Small intestine (tissue), 7 donors: Measurements from ENCODE around the gene COL26A1. TPM values are rescaled to one million over a fixed set of nuclear protein-coding genes. Genes with fewer than 3 reads are reported as not detected.
A peak's percentile ranks its signal among the peaks of the same experiment; 100 is the strongest.
"Not testable (repeated sequence)": the region's sequence is repeated elsewhere in the genome, so short reads cannot be mapped to it uniquely, and the experiment has no call there.

ENCODE experiments used
- DNase-seq, 2 donors: peaks; one replicate each; pipeline versions ENCODE4 v3.0.0 to v3.0.0-alpha.2; 2013
- FAIRE-seq: peaks from 2 replicates; lab custom pipeline; 2012; peaks lifted over from hg19 to GRCh38; lab: Jason Lieb, UNC
- H3K27ac ChIP-seq, 3 donors: one replicate each; pipeline ENCODE4 v1.5.1; 2013; ENCODE audit warnings: low read length in 2 of 3, mild to moderate bottlenecking in 2 of 3, control low read depth in 1 of 3, inconsistent platforms in 1 of 3, low read depth in 1 of 3, moderate library complexity in 1 of 3
- H3K27me3 ChIP-seq, 3 donors: one replicate each; pipeline ENCODE4 v1.6.1; 2013; ENCODE audit warnings: low read length in 3 of 3, inconsistent platforms in 1 of 3; ENCODE audit not compliant: control insufficient read depth in 3 of 3, insufficient read depth in 3 of 3
- H3K36me3 ChIP-seq, 3 donors: one replicate each; pipeline ENCODE4 v1.6.1; 2013; ENCODE audit warnings: low read length in 3 of 3, inconsistent platforms in 1 of 3, low read depth in 1 of 3, mild to moderate bottlenecking in 1 of 3, moderate library complexity in 1 of 3; ENCODE audit not compliant: control insufficient read depth in 3 of 3, insufficient read depth in 2 of 3
- H3K4me1 ChIP-seq, 3 donors: one replicate each; pipeline ENCODE4 v1.6.1; 2013; ENCODE audit warnings: low read length in 2 of 3, inconsistent platforms in 1 of 3, low read depth in 1 of 3, mild to moderate bottlenecking in 1 of 3, moderate library complexity in 1 of 3; ENCODE audit not compliant: control insufficient read depth in 3 of 3, insufficient read depth in 2 of 3
- H3K4me3 ChIP-seq, 3 donors: one replicate each; pipeline ENCODE4 v1.5.1; 2013; ENCODE audit warnings: low read length in 3 of 3, control low read depth in 1 of 3, inconsistent platforms in 1 of 3, low read depth in 1 of 3, mild to moderate bottlenecking in 1 of 3, moderate library complexity in 1 of 3
- H3K9me3 ChIP-seq, 2 donors: one replicate each; pipeline ENCODE4 v1.6.1; 2013; ENCODE audit warnings: low read depth in 1 of 2, low read length in 1 of 2; ENCODE audit not compliant: control insufficient read depth in 2 of 2, insufficient read depth in 1 of 2
- WGBS, 3 donors: extraction: QIAGEN DNeasy Blood & Tissue Kit; methylation state at CpG; one replicate each; pipeline ENCODE4 v1.1.7; 2013; 5-methylcytosine and 5-hydroxymethylcytosine counted together
- polyA plus RNA-seq, 4 donors: library from polyadenylated mRNA; stranded (reverse) in 3 of 4; unstranded in 1 of 4; fragments of 200-250 nt in 3 of 4; fragments of 120-200 nt in 1 of 4; gene quantifications; one replicate each; pipeline versions ENCODE4 v1.2.1 to v1.2.3, GENCODE V29; 2013
- donor health status: healthy with polysubstance abuse.
- donor health status: control.
- donor health status: control.
- donor health status: Bipolar disorder and iron deficiency.
- donor health status: healthy.

COL26A1 gene
- polyA plus RNA-seq, 4 donors: 0.10 to 0.12 TPM; not detected in 2

- 45 to 61% (median 50%) methylated on average over 6 of the region's 6 CpGs for WGBS, 3 donors
- no peak for FAIRE-seq
- H3K9me3 ChIP-seq: no peaks in the 10 kb centered on the region
These were observed 94.5 kb downstream of the COL26A1 start for GRCh38 chr7:101457001-101457750.

GRCh38 chr7:101465131-101465530, 102.5 kb downstream of the COL26A1 start:
- Histone ChIP-seq H3K36me3 (no peaks in the 10 kb centered on the region), H3K4me3 (no peak overlapping the region), H3K27ac (no peak overlapping the region), H3K4me1 (no peaks in the 10 kb centered on the region), H3K9me3 (no peaks in the 10 kb centered on the region), H3K27me3 (no peaks in the 10 kb centered on the region)
- DNase-seq (no peak), FAIRE-seq (no peak)
- WGBS, 3 donors: 68 to 82% (median 74%) methylated on average over 5 of the region's 5 CpGs

More at GRCh38 chr7:101457001-101457750, 94.5 kb downstream of the COL26A1 start:
- Histone ChIP-seq H3K27ac (no peak overlapping the region), H3K27me3 (no peaks in the 10 kb centered on the region), H3K36me3 (no peaks in the 10 kb centered on the region), H3K4me1 (no peaks in the 10 kb centered on the region), H3K4me3 (no peak overlapping the region)
- DNase-seq: no peak

GRCh38 chr7:101465576-101466196, 103.0 kb downstream of the COL26A1 start:
- FAIRE-seq: no peak
- WGBS, 3 donors: 41 to 51% (median 46%) methylated on average over 7 to 9 of the region's 9 CpGs

GRCh38 chr7:101466871-101467270, 104.2 kb downstream of the COL26A1 start:
- Histone ChIP-seq H3K9me3 (no peaks in the 10 kb centered on the region), H3K36me3 (no peaks in the 10 kb centered on the region), H3K27me3 (no peaks in the 10 kb centered on the region), H3K4me3 (no peak overlapping the region), H3K27ac (no peak overlapping the region), H3K4me1 (no peaks in the 10 kb centered on the region)
- no peak for FAIRE-seq
- WGBS, 3 donors: 65 to 67% (median 66%) methylated on average over 6 of the region's 6 CpGs
- DNase-seq: no peak

More at GRCh38 chr7:101465576-101466196, 103.0 kb downstream of the COL26A1 start:
- DNase-seq: no peak
- Histone ChIP-seq H3K4me3 (no peak overlapping the region), H3K27me3 (no peaks in the 10 kb centered on the region), H3K27ac (no peak overlapping the region), H3K4me1 (no peaks in the 10 kb centered on the region), H3K9me3 (no peaks in the 10 kb centered on the region), H3K36me3 (no peaks in the 10 kb centered on the region)

- H3K9me3 ChIP-seq: no peaks in the 10 kb centered on the region
- H3K4me3 ChIP-seq: no peak overlapping the region
- no peak overlapping the region for H3K27ac ChIP-seq
- H3K27me3 ChIP-seq: no peaks in the 10 kb centered on the region
- DNase-seq: no peak
- FAIRE-seq: no peak
- H3K4me1 ChIP-seq: no peaks in the 10 kb centered on the region
- WGBS, 3 donors: 69 to 74% (median 70%) methylated on average over 14 of the region's 14 CpGs
- H3K36me3 ChIP-seq: no peaks in the 10 kb centered on the region
These were observed 106.0 kb downstream of the COL26A1 start for GRCh38 chr7:101468546-101469275.

- H3K36me3 ChIP-seq: no peaks in the 10 kb centered on the region
- H3K4me1 ChIP-seq: no peaks in the 10 kb centered on the region
- no peak for FAIRE-seq
- peak in 1 of 2 donors; percentile 84 for DNase-seq
- no peaks in the 10 kb centered on the region for H3K9me3 ChIP-seq
- no peak overlapping the region for H3K4me3 ChIP-seq
- H3K27ac ChIP-seq: peak overlapping the region in 1 of 3 donors; percentile 43
- no peaks in the 10 kb centered on the region for H3K27me3 ChIP-seq
- 47 to 66% (median 55%) methylated on average over 9 of the region's 9 CpGs for WGBS, 3 donors
These were observed 108.2 kb downstream of the COL26A1 start for GRCh38 chr7:101470668-101471487.

- Histone ChIP-seq H3K9me3 (peaks cover 0 to 2% of the 10 kb centered on the region in 2 donors), H3K4me1 (no peaks in the 10 kb centered on the region), H3K36me3 (no peaks in the 10 kb centered on the region), H3K27me3 (no peaks in the 10 kb centered on the region), H3K4me3 (no peak overlapping the region), H3K27ac (no peak overlapping the region)
- FAIRE-seq: no peak
- WGBS, 3 donors: 26 to 55% (median 35%) methylated on average over 5 of the region's 5 CpGs
- DNase-seq: no peak
These were observed 111.5 kb downstream of the COL26A1 start for GRCh38 chr7:101474178-101474577.

- H3K4me1 ChIP-seq, FAIRE-seq, H3K36me3 ChIP-seq, H3K4me3 ChIP-seq, H3K27me3 ChIP-seq, DNase-seq, H3K27ac ChIP-seq, H3K9me3 ChIP-seq: not testable (repeated sequence)
- WGBS, 3 donors: 88 to 95% (median 92%) methylated on average over 2 of the region's 2 CpGs
These were observed 113.0 kb downstream of the COL26A1 start for GRCh38 chr7:101475691-101476090.
